ENCODE results near the gene DRP2. TPM values are rescaled to one million over a fixed set of nuclear protein-coding genes. Genes with fewer than 3 reads are reported as not detected.

DRP2 gene
- 0.13 and 0.22 TPM in 2 replicates for total RNA-seq

GRCh38 chrX:101219116-101219863 is at the start of gene DRP2:
DRP2 (plus strand) TSS chrX:101219786; CDS start chrX:101231648, 11,862 bp downstream.

GRCh38 chrX:101290957-101291603 is 71.5 kb downstream of the DRP2 start, which contains the start of gene TAF7L:
TAF7L (minus strand) TSS chrX:101291334; CDS start chrX:101287543, 3,791 bp downstream.

Small RNAs within 50 kb of the gene (small RNA-seq; reads per million reads assigned to genes)
- not detected for gene Z70280.1

Other genes starting within 250 kb of the DRP2 start
- 15.0 and 16.6 TPM in 2 replicates for gene TRMT2B, start 167.7 kb upstream of the DRP2 start, total RNA-seq
- gene TMEM35A, start 140.9 kb upstream of the DRP2 start, total RNA-seq = 0.52 and 0.86 TPM in 2 replicates
- 8.5 and 13.0 TPM in 2 replicates for gene CENPI, start 121.6 kb upstream of the DRP2 start, total RNA-seq
- 0.22 and 0.26 TPM in 2 replicates for gene TAF7L, start 71.5 kb downstream of the DRP2 start, total RNA-seq
- 5.3 and 7.6 TPM in 2 replicates for gene TIMM8A, start 129.0 kb downstream of the DRP2 start, total RNA-seq
- not detected in 2 replicates for gene BTK, start 166.4 kb downstream of the DRP2 start, total RNA-seq
- 216 and 692 TPM in 2 replicates for gene RPL36A, start 171.2 kb downstream of the DRP2 start, total RNA-seq
- 23.7 and 26.5 TPM in 2 replicates for gene GLA, start 188.1 kb downstream of the DRP2 start, total RNA-seq
- 86.0 and 87.8 TPM in 2 replicates for gene HNRNPH2, start 188.4 kb downstream of the DRP2 start, total RNA-seq